ENCODE results near the gene SLITRK4.

DNA sequence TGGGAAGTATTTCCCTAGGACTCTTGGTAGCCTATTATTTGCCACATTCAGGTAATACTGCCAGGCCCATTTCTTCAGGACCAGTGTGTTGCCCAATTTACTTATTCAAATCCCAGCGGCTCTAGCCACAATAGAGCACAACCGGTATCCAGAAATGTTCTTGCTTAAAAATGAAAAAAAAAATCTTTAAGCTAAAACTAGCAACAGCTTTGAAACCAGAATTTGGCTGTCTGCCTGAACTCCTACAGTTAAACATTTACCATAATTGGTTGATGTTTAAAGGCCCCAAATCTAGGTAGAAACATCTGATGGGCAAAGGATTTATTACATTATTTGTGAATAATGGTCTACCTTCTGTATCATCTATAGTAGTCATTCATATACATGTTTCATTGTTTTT, 930 bp upstream of the SLITRK4 start:
- TF ChIP-seq, protein P1, sequence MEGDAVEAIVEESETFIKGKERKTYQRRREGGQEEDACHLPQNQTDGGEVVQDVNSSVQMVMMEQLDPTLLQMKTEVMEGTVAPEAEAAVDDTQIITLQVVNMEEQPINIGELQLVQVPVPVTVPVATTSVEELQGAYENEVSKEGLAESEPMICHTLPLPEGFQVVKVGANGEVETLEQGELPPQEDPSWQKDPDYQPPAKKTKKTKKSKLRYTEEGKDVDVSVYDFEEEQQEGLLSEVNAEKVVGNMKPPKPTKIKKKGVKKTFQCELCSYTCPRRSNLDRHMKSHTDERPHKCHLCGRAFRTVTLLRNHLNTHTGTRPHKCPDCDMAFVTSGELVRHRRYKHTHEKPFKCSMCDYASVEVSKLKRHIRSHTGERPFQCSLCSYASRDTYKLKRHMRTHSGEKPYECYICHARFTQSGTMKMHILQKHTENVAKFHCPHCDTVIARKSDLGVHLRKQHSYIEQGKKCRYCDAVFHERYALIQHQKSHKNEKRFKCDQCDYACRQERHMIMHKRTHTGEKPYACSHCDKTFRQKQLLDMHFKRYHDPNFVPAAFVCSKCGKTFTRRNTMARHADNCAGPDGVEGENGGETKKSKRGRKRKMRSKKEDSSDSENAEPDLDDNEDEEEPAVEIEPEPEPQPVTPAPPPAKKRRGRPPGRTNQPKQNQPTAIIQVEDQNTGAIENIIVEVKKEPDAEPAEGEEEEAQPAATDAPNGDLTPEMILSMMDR (IDR thresholded peaks at IDR 0.05), result no peak
- TF ChIP-seq POLR2A (IDR thresholded peaks at IDR 0.05), result no peak

Measured in lower leg skin (tissue), 3 donors.